GM18517 (cell line): ENCODE results near the gene LRRTM4.
"Not testable (repeated sequence)": the region's sequence is repeated elsewhere in the genome, so short reads cannot be mapped to it uniquely, and the experiment has no call there.

Experiments
- ATAC-seq: cut with Tn5 transposase; IDR thresholded peaks from one replicate; pipeline ENCODE4 v1.9.1; 2021; ENCODE audit warnings: mild to moderate bottlenecking, moderate library complexity; ENCODE audit not compliant: unreplicated experiment

The LRRTM4 gene

DNA sequence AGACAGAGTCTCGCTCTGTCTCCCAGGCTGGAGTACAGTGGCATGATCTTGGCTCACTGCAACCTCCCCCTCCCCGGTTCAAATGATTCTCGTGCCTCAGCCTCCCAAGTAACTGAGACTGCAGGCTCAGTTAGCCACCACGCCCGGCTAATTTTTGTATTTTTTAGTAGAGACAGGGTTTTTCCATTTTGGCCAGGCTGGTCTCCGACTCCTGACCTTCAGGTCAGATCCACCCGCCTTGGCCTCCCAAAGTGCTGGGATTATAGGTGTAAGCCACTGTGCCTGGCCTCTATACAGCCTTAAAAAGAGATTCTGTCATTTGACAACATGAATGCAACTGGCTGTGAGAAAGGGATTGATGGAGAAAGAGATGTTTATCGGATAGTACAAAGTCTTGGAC lies 426.7 kb downstream of the LRRTM4 start:
- not testable (repeated sequence) for ATAC-seq

DNA sequence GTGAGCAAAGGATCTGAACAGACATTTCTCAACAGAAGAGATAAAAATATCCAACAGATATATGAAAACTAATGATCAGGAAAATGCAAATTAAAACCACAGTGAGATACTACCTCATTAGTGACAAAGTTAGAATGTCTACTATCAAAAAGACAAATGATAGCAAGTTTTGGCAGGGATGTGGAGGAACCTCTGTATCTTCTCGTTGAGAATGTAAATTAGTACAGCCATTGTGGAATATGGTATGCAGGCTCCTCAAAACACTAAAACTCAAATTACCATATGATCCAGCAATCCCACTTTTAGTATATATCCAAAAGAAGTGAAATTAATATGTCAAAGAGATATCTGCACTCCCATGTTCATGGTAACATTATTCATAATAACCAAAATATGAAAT lies 427.1 kb downstream of the LRRTM4 start:
- no peak for ATAC-seq

DNA sequence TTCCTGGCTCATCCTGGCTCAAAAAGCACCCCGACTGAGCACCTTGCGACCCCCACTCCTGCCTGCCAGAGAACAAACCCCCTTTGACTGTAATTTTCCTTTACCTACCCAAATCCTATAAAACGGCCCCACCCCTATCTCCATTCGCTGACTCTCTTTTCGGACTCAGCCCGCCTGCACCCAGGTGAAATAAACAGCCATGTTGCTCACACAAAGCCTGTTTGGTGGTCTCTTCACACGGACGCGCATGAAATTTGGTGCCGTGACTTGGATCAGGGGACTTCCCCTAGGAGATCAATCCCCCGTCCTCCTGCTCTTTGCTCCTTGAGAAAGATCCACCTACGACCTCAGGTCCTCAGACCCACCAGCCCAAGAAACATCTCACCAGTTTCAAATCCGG lies 433.8 kb downstream of the LRRTM4 start:
- ATAC-seq = not testable (repeated sequence)

DNA sequence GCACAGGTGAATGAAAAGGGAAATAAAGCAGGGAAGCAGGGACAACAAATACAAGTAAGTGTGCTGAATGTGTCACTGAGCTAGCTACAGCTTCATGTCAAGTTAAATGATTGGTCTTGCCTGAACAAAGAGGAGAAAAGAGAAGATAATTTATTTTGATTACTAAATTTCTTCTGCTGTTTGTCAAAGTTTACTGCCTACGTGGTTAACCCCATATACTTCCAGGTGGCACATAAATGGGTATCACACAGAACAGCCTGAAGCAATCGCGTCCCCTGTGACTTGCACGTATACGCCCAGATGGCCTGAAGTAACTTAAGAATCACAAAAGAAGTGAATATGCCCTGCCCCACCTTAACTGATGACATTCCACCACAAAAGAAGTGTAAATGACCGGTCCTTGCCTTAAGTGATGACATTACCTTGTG lies 434.2 kb downstream of the LRRTM4 start:
- ATAC-seq = no peak

DNA sequence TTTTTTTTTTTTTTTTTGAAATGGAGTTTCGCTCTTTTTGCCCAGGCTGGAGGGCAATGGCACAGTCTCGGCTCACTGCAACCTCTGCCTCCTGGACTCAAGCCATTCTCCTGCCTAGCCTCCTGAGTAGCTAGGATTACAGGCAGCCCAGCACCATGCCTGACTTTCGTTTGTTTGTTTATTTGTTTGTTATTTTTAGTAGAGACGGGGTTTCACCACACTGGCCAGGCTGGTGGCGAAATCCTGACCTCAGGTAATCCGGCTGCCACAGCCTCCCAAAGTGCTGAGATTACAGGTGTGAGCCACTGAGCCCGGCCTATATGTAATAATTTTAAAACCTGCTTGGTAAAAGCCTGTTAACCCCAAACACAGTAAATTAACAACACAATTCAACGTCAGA lies 435.7 kb downstream of the LRRTM4 start:
- ATAC-seq = no peak

DNA sequence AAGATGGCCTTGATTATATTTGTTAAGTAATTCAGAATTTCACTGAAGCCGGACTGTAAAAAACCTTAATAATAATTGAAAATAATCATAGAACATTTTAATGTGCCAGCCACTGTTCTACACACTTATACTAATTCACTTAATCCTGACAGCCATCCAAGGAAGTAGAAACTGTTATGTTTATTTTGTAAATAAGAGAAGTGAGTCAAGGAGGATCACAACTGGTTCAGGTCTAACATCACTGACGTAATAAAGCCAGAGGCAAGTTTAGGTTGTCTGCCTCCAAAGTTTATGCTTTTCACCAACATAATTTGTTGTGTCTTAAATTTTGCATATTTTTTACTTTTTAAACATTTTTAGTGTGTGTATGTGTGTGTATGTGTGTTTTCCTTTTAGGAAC lies 436.1 kb downstream of the LRRTM4 start:
- no peak for ATAC-seq

DNA sequence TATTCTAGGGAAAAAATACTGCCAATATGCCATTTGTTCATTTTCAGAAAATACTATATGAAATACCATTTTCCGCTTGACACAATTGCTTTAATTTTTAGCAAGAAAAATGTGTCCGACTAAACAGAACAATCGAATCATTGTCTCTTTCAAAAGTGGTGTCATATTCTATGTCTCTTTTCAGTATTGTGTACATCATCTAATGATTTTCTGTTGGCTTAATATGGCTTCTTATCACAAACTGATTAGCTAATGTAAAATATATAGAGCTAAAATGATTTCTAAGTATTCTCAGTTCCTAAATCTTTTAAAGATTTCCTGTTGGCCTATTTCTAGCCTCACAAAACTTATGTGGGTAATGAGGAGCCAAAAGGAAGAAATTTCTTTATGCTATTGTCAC lies 436.6 kb downstream of the LRRTM4 start:
- ATAC-seq = no peak

DNA sequence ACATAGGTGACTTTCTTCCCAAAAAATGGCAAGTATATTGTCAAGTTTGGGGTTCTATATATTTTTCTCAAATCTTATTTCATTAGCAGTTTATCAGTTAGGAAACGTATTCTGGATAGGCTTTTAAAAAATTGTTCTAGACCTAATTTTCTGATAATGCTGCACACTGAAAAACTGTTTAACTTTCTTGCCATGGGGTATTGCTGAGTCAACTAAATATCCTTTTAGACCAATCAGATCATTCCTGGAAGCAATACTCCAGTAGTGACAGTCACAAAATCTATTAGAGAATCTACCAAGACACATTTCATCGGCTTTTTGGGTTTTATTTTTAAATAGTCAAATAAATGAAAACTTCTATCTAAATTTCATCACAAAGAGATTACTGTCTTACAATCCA lies 440.6 kb downstream of the LRRTM4 start:
- ATAC-seq = no peak

DNA sequence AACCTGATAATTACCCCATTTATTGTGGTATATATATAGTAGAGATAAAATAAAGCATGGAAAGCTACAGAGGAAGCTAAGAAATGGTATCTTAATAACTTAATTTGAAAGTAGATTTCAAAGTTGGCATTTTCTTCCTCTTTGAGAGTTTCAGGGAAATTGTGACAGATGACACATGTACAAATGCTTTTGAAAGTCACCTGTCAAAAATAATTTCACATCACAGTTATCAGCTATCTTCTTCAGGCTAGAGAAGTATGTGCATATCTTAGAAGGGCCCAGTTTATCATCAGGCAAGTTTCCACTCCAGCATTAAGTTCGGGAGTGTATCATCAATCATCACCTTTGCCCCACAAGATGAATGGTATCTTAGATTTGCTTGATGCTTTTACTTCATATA lies 457.9 kb downstream of the LRRTM4 start:
- ATAC-seq = no peak

DNA sequence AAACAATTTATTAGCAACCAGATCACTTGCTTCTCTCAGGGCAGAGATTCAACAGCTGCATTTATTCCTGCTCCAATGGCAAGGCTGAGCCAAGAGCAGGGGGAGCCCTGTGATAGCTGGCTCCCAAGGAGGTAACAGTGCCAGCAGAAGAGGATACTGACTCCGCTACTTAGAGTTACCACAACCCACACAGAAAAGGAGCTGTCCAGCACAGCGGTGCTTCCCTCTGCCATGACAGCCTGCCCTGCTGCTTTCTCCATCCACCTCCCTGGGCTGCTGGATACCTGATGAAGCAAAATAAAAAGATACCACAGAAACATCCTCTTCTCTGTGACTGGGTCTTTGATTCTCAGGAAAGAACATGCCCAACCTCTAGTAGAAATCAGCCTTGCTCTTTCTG lies 467.2 kb downstream of the LRRTM4 start:
- ATAC-seq = no peak

DNA sequence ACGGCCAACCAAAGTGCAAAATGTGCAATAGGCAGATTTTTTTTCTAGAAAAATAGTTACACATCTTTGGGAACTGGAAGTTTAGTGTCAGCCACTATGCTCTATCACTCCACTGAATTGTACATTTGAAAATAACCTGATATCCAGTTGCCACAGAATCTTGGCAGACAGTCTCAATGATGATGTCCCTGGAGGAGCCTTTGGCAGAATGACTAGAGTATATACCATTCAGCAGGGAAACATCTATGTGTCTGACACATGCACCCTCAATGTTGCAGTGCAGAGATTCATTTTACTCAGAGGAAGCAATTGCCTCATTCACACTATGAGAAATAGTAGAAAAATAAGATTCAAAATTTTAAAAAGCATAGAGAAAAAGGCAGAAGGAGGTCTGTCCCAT lies 475.8 kb downstream of the LRRTM4 start:
- ATAC-seq = no peak

DNA sequence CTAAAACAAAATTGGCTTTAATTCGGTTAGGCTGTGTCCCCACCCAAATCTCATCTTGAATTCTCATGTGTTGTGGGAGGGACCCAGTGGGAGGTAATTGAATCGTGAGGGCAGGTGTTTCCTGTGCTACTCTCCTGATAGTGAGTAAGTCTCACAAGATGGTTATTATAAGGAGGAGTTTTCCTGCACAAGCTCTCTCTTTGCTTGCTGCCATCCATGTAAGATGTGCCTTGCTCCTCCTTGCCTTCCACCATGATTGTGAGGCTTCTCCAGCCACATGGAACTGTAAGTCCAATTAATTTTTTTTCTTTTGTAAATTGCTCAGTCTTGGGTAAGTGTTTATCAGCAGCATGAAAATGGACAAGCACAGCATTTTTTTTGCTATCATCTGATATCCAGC lies 476.7 kb downstream of the LRRTM4 start:
- not testable (repeated sequence) for ATAC-seq

DNA sequence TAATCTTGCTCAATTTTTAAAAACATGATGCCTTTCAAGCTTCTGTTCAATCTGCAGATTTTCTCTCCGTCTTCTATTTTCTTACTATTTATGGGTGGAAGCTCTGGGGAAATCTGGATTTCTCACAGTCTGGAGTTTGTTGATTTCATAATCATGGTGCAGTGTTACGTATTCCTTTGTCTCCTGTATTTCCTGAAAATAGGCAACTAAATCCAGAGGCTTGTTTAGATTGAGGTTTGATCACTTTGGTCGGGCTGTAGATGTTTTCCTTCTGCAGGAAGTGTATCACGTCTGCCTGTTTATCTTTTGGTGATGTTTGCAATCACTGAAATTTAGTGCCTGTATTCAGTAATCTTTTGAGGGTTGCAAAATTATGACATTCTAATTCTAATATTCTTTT lies 487.7 kb downstream of the LRRTM4 start:
- no peak for ATAC-seq

DNA sequence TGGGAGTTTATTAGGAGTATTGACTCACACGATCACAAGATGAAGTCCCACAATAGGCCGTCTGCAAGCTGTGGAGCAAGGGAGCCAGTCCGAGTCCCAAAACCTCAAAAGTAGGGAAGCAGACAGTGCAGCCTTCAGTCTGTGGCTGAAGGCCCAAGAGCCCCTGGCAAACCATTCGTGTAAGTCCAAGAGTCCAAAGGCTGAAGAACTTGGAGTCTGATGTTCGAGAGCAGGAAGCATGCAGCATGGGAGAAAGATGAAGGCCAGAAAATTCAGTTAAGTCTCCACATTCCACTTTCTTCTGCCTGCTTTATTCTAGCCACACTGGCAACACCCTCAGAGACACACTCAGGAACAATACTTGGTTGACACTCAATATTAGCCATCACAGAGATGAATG lies 492.9 kb downstream of the LRRTM4 start:
- ATAC-seq = not testable (repeated sequence)

DNA sequence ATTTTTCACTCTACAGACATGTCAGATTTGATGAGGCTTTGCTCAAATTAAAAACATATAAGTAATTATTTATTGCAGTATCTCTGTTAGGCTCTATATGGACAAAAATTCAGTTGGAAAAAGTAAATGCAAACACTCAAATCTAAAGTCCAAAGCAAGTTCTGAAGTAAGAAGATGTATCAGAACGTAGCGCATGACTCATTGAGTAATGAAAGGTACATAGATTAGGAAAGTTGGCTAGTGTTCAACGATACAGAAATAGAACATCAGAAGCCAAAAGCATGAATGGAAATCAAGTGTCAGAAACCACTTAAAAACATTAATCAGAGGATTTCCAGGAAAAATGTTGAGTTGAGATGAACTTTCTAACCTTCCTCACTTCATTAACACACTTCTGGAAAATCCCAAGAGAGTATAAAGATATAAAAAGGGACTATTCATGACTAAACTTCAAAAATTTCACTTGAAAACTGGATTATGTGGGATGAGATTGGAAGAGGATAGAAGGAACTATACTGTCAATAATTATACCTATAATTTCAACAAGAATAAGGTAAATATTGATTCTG lies 494.1 kb downstream of the LRRTM4 start:
- no peak for ATAC-seq

DNA sequence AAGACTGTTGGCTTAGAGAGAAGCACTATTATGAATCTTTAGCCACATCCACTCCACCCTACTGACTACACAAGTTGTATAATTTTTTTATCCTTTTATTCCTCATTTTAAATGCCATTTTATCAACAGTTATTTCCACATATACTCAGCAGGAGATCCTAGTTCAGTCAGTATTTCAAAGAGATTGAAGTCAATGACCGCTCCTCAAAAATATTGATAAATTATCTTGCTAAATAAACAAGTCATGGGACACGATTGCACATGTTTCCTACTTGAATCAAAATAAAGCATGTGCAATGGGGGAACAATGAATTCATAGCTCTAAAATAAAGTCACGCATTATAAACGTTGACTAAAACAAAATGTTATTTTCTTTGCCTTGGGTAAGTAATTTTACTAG lies 496.5 kb downstream of the LRRTM4 start:
- ATAC-seq = no peak

DNA sequence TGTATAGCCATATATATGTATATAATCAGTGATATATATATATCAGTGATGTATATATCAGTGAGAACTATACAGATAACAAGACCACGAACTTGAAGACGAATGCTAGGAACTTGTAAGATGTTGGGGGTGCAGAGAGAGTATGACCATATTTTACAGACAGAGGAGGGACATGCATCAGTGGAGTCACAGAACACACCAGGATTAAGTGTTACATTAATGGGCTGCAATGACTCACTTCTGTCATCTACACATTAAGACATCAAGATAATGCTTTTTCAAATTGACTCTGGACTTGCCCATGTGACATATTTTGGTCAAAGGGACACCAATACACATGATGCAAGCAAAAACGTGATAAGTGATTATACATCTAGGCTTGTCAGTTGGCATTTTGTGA lies 501.0 kb downstream of the LRRTM4 start:
- no peak for ATAC-seq

DNA sequence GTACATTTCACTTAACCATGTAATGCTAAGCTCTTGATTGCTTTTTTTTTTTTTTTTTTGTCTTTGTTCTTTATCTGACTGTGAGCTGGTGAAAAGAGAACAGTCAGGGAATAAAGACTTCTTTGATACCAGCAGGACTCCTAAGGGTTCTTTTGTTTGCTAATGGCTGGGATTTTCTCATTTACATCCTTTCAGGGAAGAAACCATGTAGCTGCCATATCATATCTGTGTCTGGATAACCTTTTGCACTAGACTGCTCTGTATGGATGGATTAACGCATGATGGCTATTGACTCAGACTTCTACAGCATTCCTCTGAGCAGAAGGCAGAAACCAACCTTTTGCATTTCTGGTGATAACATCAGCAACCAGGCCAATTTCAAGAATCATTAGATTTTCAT lies 504.0 kb downstream of the LRRTM4 start:
- ATAC-seq = no peak

DNA sequence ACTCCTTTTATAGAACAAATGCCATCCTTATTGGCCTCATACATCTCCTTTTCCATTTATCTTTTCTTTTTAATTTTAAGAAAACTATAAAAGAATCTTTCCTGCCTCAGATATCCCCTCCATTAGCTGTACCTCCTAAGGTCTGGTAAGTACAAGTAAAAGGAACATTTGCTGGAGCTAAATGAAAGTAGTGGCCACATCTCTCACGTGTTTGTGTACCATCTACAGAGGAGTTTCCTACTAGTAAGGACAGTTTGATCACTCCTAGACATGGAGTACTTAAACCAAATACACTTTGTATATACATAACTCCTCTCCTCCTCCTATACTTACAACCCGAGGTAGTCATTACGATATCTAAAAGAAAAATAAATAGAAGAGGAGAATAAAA lies 504.8 kb downstream of the LRRTM4 start:
- ATAC-seq = no peak

DNA sequence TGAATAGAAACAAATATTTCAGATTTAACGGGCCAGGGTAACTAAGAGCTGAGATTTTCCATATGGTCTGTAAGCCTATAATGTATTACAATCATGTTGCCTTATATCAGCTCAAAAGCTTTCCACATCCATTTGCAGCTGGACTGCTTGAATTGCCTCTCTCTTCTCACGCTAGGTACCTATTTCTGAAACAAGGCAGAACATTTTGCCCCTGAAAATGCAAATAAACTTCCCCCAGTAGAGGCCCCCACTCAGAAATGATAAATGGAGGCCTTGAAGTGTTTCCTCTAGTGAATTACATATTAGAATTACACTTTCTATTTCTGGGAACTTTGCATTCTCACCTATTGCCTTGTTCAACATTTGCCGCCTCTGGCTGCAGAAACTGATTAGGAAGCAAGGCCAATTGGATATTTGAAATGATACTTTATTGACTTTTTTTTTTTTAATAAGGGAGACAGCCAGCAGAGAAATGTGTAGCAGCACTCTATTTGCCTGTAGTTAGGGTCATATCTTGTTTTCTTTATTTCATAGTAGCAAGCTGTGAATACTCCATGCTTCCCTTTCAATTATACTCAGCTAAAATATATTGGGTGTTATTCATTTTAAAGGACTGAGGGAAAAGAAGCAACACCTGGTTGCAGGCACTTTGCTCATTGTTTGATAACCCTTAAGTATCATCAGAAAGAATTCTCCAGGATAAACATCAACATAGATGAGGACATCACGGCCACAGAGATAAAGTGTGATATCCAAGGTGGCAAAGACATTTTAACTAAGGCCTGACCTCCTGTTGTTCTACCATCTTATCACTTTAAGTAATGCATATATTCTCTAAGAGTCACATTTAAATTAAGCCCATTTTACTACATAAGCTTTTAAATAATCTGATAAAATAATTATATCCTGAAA lies 505.5 kb downstream of the LRRTM4 start:
- ATAC-seq = no peak

DNA sequence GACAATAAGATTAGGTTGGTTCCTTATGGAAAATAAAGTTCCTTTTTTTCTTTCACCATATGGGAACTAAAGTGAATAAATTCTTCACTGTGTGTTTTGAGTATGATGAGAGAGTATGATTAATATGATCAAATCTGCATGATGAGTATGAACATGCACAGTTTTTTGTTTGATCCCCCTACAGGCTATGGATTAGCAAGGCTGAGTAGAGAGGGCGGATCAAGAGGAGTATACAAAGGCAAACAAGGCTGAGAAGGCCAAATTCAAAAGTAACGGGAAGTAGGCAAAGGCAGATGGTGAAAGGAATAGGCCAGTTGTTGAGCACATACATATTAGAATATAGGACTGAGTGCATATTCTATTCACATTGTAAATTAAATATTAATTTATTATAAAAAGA lies 508.2 kb downstream of the LRRTM4 start:
- ATAC-seq = no peak

DNA sequence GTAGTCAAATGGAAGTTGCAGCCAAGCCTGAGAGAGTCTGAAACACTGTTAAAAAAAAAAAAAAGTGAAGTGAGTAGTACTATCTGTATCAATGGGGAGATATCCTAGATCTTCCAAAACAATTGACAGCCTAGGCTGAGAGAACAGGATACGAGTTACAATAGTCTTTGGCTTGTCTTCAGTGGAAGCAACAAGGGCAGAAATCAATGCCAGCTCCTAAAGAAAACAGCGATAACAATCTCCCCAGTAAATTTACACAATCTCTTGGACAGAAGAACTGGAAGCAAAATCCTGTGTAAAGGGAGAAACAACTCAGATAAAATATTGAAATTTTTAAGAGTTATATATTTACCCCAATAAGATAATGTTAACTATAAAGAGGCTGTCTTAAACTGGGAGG lies 508.7 kb downstream of the LRRTM4 start:
- ATAC-seq = no peak

DNA sequence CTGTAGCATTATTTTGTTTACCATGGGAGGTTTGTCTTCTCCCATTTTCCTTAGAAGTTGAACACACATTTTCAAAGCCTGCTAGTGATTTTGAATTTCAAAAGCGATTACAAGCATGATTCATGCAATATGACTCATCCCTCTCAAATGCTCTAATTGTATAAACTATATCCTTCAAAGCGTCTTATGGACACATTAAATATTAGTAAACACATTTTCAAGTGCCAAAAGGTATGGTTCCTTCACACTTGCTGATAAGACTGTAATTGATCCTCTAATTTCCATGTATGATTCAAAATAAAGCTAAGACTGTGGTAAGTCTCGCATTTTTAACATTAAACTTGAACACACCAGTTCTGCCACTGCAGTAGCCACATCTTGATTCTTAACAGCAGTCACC lies 512.9 kb downstream of the LRRTM4 start:
- ATAC-seq = no peak
